HG03159 (cell line): ENCODE measurements around the gene KIAA1755.
"Not testable (repeated sequence)": the region's sequence is repeated elsewhere in the genome, so short reads cannot be mapped to it uniquely, and the experiment has no call there.

Experiments used
- ATAC-seq: cut with Tn5 transposase; IDR thresholded peaks from one replicate; pipeline ENCODE4 v1.9.1; 2021; ENCODE audit warnings: mild to moderate bottlenecking, moderate library complexity; ENCODE audit not compliant: unreplicated experiment

Gene KIAA1755

DNA sequence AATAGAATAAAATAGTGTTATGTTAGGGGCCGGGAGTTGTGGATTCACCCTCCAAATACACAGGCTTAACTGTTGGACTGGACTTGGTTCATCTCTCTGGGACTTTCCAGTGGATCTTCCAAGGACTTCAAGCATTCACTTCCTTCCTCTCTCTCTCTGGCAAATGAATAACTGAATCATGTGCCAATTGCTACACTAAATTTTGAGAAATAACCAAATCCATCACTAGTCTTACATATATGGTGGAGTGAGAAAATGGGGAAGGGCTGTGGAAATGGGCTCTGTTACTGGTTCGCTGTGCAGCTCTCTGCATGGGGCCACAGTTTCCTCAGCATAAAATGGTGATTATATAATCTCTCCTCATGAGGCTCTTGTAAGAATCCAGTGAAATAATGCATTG lies 6.8 kb upstream of the KIAA1755 start:
- no peak for ATAC-seq

DNA sequence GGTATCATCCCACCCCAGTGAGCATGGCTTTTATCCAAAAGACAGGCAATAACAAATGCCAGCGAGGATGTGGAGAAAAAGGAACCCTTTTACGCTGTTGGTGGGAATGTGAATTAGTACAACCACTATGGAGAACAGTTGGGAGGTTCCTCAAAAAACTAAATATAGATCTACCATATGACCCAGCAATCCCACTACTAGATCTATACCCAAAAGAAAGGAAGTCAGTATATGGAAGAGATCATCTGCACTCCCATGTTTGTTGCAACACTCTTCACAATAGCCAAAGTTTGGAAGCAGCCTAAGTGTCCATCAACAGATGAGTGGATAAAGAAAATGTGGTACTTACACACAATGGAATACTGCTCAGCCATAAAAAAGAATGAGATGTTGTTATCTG lies 5.9 kb upstream of the KIAA1755 start:
- no peak for ATAC-seq

DNA sequence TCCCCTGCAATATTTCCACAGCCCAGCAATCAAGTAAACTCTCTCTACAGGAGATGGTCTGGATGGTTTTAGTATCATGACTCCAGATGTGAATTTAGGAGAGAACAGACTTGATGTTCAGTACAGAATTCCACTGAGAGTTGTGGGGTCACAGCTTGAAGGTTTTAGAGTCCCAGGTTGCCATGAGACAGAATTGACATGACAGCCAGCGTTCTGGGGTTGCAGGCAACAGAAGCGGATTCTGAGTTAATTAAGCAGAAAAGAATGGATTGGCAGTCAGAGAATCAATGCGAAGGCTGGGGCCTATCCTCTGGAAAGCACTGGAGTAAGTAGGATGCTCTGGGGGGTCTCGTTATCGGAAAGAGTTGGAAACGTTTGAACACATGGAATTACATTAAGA lies 2.4 kb upstream of the KIAA1755 start:
- ATAC-seq: no peak

DNA sequence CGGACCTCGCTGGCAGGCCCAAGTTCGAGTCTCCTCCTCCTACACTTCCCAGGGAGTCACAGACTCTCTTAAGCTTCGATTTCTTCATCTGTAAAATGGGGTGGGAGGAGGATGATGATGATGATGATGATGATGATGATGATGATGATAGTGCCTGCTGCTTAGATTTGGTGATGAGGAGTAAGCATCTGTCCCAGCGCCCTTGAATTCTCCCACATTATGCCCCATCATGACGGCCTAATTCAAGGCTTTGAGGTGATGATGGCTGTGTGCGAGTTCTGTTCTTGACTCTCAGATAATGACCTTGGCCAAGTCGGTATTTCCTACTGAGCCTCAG lies 487 bp upstream of the KIAA1755 start:
- ATAC-seq: no peak

DNA sequence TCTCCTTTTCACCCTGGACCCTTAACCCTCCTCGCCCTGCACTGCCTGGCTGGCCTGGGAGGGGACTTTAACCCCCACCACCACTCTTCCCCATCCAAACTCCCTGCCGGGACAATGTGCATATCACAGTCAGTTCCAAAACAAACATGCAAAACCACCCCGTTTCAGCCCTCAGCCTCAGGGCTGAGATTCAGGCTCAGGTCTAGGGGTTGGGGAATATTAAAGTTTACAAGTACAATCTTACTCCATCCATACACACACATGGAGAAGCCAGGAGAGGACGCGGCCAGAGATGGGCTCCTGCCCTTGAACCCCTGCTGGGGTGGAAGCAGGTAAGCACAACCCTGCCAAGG lies 534 bp downstream of the KIAA1755 start:
- no peak for ATAC-seq

DNA sequence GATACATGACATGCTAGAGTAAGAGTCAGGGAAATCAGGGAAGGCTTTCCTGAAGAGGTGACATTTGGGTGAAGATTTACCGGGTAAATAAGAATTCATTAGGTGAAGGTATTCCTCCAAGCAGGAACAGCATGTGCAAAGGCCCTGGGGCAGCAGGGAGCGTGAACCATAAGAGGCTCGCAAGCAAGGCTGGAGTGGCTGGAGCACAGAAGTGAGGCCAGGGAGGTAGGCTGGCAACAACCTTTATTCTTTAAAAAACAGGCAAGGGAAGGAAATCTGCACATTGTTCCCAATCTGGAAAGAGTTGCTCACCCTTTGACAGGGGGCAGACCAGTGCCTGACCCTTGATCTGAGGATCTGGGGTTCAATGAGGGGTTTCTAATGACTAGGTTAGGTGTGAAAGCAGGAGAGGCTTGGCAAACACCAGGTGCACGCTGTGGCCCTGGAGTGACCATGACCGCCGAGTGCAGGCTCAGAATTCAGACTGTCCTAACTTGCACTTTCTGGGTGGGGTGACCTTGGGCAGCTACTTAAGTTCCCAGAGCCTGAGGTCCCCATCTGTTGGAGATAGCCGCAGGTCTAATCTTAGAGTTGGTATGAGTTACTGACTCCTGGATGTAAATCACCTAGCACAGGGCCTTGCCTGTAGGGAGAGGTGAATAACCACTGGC lies 1.9 kb downstream of the KIAA1755 start:
- ATAC-seq: no peak

DNA sequence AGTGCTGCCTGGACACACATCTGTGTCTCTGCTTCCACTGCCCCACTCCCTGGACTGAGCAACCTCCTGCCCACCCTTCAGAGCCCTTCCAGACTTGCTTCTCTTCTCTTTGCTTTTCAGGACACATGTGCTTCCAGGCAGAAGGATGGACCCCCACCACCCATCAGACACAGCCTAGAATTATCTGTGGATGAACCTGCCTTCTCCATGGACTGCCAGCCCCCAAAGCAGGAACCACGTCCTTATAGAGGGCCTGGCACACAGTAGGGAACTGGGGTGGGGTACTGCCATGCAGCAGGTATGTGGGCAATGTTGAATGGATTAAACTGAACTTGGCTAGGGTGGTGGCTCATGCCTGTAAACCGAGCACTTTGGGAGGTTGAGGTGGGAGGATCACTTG lies 3.6 kb downstream of the KIAA1755 start:
- no peak for ATAC-seq

DNA sequence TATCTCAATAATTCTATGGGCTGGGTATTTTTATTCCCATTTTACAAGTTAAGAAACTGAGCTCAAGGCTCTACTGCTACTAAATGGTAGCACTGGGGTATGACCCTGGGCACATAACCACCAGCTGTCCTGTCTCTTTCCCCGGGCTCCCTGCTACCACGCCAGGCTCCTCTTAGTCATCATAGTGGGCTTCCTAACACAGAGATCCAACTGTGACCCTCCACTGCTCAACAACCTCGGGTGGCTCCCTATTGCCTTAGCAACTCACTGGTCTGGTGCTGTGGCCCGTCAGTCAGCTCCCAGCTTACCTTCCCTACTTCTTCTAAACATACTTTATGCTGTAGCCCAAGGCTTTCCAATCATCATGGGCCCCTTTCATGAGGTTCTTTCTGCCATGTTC lies 4.5 kb downstream of the KIAA1755 start:
- no peak for ATAC-seq

DNA sequence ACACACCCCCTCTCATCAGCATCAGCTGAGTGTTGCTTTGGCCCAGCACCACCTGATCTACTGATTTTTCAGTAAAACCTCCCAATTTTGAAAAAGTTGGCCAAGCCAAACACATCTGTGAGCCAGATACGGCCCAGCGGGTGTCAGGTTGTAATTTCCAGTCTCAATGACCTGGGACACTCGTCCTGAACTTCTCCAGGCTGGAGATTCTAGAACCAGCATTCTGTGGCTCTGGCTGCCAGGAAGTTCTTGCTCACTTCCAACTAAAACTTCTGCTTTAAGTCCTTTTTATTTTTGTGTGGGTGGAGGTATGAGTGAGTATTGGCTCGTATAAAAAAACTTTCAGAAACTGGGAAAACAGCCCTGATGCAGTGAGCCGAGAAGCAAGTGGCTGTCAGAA lies 5.1 kb downstream of the KIAA1755 start:
- ATAC-seq: no peak

DNA sequence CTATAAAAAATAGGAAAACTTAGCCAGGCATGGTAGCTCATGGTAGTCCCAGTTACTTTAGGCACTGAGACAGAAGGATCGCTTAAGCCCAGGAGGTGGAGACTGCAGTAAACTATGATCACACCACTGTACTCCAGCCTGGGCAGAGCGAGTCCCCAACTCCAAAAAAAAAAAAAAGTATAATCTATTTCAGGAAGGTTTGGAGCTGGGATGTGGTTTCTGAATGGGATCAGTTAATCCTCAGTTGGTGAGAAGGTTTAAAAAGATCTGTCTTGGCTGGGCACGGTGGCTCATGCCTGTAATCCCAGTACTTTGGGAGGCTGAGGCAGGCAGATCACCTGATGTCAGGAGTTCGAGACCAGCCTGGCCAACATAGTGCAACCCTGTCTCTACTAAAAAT lies 5.9 kb downstream of the KIAA1755 start:
- ATAC-seq: not testable (repeated sequence)

DNA sequence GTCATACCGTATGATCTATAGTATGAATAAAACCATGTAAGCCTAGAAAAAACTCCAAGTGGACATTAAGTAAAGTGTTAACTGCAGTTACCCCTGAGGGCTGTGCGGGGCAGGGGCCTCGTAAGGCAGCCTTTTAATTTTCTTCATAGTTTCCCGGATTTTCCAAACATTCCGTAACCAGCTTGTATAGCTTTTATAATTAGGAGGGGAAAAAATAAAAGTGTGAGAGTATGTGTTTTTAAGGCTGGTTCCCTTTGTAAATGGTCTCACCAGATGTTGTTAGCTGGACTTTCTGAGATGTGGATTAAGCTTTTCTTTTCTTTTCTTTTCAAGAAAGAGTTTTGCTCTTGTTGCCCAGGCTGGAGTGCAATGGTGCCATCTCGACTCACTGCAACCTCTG lies 7.0 kb downstream of the KIAA1755 start:
- no peak for ATAC-seq

DNA sequence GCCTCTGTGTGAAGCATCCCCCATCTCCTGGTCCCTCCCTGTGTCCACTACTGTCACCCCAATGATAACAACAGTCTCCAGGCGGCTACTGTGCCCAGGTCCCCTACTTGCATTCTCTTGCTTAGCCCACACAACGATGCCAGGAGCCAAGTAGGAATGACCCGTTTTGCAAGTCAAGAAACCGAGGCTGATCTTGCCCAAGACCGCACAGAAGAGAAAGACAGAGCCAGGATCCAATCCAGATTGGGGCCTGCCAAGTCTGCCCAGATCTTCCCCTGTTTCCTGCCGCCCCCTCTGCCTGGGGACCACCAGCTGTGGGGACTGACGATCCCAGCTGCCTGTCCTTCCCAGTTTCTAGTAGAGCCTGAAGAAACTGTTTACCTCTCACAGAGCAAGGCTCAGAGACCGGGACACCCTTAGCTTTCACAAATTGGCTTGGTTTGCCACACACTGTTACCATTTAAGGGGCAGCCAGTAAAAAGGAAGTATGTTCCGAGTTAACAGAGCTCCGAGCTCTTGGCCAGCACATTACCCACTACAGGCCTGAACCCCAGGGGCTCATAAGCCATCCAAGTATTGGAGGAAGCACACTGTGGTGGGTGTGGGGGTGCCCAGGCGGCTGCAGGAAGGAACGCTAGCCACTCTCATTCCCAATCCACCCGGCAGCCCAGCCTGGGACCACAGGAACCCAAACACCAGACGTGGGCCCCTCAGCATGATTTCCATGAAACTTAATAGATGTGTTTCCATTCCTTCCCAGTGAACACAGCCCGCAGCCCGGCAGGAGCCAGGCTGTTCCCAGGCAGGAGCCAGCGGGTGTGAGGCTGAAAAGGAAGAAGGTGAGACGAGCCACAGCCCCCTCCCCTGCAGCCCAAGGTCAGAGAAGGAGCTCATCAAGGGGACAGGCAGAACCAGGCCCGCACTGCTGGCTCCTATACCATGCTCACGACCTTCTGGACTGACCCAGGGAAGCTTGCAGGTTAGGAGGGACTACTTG lies 7.9 kb downstream of the KIAA1755 start:
- no peak for ATAC-seq

DNA sequence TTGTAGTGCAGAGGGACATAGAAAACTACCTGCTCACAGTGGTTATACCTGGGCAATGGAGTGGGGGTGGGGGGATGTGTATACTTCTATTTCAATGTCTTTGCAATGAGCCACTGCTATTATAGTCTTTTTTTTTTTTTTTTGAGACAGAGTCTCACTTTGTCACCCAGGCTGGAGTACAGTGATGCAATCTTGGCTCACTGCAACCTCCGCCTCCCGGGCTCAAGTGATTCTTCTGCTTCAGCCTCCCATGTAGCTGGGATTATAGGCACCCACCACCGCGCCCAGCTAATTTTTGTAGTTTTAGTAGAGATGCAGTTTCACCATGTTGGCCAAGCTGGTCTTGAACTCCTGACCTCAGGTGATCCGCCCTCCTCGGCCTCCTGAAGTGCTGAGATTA lies 9.1 kb downstream of the KIAA1755 start:
- ATAC-seq: not testable (repeated sequence)

DNA sequence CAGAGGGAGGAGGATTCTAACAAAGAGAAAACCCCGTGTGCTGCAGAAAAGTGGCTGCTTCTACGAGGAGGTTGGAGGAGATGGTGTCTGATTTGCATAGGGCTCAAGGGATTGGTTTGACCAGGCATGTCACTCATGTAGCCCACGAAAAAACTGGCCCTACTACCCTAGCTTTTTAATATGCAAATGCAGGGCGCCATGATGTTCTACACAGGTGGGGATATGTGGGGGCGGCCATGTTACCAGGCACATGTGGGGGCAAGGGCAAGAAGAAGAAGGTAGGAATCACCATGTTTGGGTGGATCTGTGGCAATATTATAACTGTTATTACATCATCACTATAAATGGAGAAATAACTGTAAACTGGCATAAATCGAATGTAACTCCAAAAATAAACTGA lies 9.9 kb downstream of the KIAA1755 start:
- no peak for ATAC-seq

DNA sequence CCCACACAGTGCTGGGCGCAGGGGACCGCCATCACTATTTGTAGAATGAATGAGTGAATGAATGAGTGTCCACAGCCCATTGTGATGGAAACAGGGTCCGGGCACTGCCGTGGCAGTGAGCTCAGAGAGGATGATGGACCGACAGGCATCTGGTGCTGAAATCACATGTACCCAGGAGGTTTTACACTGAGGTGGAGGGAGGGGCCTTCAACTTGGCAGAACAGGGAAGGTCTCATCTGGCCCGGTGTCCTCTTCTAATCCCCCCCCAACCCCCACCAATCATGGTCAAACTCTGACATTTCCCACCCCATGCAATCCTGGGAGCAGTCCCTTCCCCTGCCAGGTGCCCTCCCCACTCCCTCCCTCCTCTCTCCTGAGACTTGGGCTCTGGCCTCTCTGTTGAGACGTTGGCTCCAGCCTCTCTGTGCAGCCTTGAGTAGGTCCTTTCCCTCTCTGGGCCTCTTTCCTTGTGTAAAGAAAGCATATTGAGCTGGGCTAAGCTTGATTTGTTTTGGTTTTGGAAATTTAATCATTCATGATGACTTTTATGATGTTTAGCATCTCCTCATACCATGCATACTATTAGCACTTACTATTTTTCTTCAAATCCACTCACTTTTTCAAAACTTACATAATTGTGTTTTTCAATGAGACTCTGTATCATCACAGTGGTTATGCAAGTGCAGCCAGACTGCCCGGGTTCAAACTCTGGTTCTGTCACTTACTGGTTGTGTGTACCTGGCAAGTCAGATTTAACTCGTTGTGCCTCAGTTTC lies 10.8 kb downstream of the KIAA1755 start:
- ATAC-seq: no peak

DNA sequence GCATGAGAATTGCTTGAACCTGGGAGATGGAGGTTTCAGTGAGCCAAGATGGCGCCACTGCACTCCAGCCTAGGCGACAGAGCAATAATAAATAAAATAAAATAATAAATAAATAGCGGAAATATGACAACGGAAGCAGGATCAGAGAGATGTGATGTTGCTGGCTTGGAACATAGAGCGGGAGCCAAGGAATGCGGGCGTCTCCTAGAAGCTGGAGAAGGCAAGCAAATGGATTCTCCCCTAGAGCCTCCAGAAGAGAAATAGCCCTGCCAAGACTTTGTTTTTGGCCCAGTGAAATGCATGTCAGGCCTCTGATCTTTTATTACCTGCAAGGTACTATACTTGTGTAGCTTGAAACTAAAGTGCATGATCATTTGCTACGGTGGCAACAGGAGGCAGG lies 12.4 kb downstream of the KIAA1755 start:
- ATAC-seq: no peak

DNA sequence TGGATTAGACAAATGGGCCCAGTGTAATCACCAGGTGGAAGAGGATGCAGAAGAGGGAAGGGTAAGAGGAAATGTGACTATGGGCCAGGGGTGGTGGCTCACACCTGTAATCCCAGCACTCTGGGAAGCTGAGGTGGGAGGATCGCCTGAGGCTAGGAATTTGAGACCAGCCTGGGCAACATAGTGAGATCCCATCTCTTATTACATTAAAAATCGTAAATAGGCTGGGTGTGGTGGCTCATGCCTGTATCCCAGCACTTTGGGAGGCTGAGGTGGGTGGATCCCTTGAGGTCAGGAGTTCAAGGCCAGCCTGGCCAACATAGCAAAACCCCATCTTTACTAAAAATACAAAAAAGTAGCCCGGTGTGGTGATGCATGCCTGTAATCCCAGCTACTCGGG lies 12.8 kb downstream of the KIAA1755 start:
- not testable (repeated sequence) for ATAC-seq

DNA sequence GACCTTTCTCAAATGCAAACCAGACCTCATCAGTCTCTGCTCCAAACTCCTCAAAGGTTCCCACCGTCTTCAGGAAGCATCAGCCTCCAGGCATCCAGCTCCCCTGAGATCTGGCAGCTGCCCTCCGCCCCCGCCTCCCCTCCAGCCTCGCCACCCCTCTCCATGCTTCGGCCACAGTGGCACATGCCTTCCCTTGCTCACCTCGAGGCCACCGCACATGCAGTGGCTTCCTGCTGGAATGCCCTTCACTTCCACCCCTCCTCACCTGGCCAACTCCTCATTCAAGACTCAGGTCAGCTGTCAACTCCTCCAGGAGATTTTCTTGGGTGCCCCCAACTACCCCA lies 13.4 kb downstream of the KIAA1755 start:
- no peak for ATAC-seq

DNA sequence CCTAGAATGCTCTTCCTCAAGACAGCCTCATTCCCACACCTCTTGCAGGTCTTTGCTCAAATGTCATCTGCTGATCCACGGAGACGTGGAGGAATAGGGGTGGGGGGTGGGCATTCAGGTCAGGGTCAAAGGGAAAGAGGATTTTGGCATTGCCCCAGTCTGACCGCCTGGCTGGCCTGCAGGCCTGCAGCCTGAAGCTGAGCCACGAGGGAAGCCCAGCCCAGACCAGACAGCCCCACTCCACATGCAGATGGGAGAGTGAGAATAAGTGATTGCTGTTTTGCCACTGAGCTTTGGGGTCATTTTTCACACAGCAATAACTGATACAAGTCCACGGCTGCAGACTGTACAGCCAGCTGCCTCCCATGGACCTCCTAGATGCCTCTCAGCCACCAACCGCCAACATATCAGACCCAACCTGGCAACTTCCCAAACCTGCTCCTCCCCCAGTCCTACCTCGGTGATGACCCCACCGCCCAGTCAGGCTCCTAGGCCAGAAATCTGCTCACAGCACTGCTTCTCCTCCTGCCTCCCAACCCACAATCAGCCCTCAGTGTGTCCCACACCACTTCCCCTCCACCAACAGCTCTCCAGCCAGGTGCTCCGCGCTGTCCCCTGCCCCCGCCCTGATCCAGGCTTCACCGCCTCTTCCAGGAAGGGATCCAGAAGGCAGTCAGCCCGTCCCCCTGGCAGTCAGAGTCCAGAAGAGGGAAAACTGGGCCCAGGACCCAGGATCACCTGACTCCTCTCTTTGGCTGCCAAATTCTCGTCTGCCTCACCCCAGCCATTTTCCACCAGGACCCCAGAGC lies 14.0 kb downstream of the KIAA1755 start:
- ATAC-seq: no peak

DNA sequence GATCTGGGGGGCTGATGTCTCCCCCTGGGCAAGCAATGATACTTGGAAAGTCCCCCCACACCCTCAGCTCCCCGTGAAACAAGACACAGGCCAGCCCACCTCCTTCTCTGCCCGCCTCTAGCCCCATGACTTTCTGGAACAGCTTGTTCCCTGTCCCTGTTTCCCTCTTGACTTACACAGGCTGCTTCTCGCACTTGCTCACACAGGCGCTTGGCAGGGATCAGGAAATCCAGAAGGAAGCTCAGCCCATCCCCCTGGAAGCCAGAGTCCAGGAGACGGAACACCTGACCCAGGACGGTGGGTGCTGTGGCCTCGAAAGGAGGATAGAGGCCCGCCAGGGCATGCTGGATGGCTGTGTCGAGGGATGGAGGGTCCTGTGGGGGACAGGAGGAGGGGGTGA lies 14.8 kb downstream of the KIAA1755 start:
- ATAC-seq: no peak

DNA sequence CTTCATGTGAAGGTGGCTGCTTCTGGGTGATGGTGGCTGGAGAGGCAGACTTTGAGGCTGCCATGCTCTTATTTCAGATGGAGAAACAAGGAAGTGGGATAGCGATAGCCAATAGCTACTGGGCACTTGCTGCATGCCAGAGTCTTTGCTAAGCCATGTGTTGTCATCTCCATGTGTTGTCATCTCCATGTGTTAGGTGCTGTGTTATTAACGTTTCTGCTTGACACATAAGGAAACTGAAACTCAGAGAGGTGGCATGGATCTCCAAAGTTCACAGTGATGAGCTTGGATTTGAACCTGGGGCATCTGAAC lies 16.9 kb downstream of the KIAA1755 start:
- ATAC-seq: no peak
